Activated T-cell treated with anti-CD3 and anti-CD28 coated beads for 1 hour (primary cell): ENCODE measurements around the gene TMEM217.

Experiments used
- DNase-seq: peaks from one replicate; pipeline ENCODE4 v3.0.0-alpha.2; 2020; ENCODE audit warnings: low read depth

Gene TMEM217

GRCh38 chr6:37279366-37280134 is 21.6 kb upstream of the TMEM217 start:
- DNase-seq, result no peak

GRCh38 chr6:37277001-37277409 is 19.1 kb upstream of the TMEM217 start:
- no peak for DNase-seq

GRCh38 chr6:37275350-37275749 is 17.4 kb upstream of the TMEM217 start:
- no peak for DNase-seq

GRCh38 chr6:37273690-37274089 is 15.7 kb upstream of the TMEM217 start:
- DNase-seq, result no peak

DNA sequence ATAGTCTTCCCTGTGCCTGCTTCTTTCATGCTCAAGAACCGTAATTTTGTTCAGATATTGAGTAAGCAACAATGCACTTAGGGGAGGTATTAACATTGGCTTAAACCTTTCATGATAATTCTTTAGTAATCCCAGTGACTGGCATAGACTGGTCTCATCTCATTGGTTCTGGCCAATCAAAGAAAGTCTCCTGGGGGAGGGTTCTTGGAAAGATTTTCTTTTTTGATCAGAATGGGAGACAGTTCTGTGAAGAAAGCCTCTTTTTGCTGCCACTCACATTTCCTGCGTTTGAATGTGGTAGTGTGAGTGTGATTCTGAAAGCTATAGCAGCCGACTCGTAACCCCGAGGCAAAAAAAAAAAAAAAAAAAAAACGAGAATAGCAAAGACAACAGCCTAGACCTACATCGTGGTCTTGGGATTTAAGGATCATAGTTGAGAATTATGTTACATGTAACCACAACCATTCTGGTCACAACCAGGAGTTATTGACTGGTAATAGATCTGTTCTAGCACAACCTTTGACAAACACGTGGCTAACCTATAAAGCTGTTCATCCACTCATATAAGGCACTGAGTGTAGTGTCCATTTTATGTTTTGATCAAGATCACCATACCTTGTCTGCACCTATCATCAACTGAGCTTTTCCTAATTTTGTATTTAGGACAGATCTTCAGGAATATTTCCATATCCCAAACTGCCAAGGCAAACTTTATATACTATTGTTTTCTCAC is 15.1 kb upstream of the TMEM217 start:
- DNase-seq, result no peak

DNA sequence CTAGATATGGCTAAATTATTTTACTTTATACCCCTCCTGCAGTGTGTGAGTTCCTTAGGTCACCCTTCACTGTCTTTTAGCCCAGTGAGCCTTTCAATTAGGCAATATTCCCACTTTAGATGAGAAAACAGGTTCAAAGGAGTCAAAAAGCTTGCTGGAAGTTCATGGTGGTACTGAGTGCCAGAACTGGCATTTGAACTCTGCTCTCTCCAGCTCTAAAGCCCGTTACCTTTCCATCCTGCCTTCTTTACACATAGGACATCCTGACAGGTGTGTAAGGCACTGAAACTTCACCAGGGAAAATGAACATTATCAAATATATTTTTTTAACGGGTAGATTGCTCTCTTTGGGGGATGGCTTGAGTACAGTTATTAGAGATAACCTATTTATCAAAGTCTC is 11.2 kb upstream of the TMEM217 start:
- DNase-seq, result no peak

DNA sequence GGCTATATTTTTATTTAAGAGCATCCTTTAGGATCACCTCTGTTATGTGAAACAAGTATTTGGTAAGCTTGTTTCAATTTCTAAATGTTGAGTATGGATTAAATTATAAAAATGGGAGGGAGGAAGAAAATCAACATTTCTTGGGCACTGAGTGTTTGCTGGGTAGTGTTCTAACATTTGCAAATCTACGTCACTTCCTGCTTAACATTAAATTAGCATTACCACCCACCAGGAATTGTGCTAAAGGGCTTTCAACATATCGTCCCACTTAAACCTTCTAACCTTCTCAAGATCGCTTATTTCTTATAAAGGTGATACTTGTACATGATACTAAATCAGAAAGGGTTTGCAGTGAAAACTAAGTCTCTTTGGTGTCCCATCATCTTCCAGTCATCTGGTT is 7.9 kb upstream of the TMEM217 start:
- no peak for DNase-seq

DNA sequence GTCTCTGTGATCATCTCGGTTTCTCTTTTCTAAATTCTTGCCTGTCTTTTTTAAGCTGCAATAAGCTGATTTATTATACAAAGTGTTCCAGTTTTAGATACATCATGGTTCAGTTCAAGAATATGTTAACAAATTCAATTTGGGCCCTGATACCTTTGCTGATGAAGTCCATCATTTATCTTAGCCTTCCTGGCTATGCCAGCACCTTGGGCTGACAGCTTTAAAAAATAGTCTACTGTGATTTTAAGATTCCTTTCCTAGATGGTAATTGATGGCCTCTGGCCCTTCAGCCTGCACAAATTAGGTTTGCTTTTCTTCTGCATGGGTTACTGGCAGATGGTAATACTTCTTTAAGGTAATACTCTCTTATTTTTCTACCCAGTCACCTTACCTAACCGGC is 7.1 kb upstream of the TMEM217 start:
- no peak for DNase-seq

DNA sequence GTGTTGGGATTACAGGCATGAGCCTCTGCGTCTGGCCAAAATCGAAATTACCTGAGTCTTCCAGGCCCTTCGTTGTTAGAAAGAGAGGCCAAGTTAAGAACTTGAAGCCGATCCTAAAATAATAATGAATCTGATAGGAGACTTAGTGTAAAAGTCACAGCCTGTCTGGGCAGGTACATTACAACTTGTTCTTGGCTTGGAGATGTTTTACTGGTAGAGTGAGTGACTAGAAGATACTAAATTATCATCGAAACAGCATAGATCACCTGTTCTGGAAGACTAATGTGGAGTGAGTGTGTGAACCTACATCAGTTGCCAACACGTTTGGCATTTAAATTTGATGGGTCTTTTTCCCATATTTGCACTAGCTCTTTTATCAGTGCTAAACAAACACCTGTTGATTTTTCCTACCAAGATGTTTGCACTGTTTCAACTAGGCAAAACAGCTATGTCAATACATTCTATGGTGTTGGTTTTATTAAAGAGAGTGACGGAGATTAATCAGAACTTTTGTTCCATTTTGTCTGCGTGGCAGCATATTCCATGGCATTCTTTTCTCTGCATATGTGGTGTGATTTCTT is 4.6 kb upstream of the TMEM217 start:
- DNase-seq, result no peak

DNA sequence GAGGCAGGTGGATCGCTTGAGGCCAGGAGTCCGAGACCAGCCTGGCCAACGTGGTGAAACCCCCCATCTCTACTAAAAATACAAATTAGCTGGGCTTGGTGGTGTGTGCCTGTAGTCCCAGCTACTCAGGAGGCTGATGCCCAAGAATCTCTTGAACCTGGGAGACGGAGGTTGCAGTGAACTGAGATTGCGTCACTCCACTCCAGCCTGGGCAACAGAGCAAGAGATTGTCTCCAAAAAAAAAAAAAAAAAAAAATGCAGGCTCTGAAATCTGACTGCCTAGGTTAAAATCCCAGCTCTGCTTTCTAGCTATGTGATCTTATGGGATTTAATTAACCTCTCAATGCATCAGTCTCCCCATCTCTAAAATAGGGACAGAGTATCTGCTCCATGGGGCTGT is 3.3 kb upstream of the TMEM217 start:
- DNase-seq, result no peak

DNA sequence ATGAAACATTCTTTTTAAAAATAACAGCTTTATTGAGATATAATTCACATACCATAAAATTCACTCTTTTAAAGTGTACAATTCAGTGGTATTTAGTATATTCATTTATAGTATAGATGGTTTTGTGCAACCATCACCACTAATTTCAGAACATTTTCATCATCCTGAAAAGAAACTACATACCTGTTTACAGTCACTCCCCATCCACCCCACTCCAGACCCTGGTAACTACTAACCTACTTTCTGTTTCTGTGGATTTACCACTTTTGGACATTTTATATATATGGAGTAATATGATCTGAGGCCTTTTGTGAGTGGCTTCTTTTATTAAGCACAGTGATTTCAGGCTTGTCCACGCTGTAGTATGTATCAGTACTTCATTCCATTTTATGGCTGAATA is 2.5 kb upstream of the TMEM217 start:
- DNase-seq, result no peak

GRCh38 chr6:37260040-37260439 is 2.1 kb upstream of the TMEM217 start:
- DNase-seq, result no peak

DNA sequence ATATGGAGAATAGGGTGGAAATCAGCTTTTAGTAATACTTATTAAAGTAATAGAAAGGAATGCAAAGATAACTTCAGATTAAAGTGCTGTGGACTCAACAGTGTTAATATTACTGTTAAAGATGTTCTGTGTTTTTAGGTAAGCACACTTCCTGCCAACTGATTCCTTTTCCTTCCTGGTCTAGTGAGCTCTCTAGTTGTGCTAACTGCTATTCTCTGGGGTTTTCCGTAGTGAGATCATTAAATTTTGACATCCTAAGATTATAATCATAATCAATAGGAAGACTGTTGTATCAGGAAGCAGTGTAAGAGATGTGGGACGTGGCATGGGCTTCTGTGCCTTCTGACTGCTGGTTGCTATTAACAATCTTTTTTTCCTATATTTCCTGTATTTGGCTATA is 1.2 kb upstream of the TMEM217 start:
- no peak for DNase-seq

GRCh38 chr6:37258405-37259105 is 611 bp upstream of the TMEM217 start:
- DNase-seq, result no peak

- no peak for DNase-seq
Measured at GRCh38 chr6:37257320-37257633, 667 bp downstream of the TMEM217 start.

DNA sequence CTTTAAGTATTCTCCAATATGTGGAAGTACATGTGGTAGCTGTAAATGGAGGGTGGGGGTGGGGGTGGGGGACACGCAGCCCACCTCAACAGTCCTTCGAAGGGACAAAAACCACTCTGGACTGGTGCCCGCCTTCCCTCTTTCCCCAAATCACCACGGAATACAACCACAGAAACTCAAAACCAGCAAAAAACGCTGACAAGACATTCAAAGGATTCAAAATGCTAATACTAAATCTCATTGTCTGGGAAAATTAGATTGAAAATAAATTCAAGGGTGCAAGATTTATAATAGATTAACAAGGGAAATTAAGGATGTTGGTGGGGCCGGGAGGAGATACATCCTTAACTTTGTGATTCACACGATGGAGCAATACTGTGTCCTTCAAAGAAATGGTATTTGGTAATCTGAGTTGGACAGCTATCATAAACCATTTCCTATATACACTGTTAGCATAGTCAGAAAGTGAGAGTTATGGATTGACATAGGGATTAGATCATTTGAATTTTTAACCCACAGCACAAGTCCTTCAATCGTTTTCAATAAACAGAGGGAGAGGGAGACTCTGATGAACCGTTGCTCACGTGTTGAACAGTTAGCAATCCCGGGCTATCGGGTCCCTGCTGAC is 1.1 kb downstream of the TMEM217 start:
- no peak for DNase-seq

DNA sequence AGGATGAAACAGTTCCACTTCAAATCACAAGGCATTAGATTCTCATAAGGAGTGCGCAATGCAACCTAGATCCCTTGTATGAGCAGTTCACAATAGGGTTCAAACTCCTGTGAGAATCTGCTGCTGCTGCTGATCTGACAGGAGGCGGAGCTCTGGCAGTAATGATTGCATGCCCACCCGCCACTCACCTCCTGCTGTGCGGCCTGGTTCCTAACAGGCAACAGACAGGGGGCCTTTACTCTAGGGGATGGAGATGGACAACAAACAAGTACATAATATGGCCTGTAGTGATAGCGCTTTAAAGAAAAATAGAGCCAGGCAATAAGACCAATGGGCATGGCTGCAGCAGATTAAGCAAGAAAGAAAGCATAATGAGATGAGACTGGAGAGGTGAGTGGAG is 3.1 kb downstream of the TMEM217 start:
- no peak for DNase-seq

GRCh38 chr6:37253486-37254007 is 4.4 kb downstream of the TMEM217 start:
- DNase-seq, result no peak

DNA sequence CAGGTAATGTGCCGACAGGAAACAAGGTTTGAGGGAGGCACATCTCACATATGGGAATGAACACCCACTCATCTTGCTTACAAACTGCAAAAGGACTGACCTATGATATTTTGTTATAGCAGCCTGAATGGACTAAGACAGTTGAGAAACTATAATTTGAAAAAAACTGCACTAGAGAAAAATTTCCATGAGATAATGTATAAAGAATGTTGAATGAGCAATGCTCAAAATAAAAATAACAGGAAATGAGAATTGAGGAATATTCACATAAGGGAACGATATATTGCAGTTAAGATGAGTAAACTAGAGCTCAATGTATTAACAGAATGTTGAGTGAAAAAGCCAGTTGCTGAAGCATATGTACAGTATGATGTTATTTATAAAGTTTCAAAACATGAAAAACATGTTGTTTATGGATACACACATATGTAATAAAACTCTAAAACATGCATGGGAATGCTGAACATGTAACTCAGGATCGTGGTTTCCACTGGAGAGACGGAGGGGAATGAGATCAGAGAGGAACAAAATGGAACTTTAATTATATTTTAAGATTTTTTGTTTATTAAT is 6.6 kb downstream of the TMEM217 start:
- no peak for DNase-seq

DNA sequence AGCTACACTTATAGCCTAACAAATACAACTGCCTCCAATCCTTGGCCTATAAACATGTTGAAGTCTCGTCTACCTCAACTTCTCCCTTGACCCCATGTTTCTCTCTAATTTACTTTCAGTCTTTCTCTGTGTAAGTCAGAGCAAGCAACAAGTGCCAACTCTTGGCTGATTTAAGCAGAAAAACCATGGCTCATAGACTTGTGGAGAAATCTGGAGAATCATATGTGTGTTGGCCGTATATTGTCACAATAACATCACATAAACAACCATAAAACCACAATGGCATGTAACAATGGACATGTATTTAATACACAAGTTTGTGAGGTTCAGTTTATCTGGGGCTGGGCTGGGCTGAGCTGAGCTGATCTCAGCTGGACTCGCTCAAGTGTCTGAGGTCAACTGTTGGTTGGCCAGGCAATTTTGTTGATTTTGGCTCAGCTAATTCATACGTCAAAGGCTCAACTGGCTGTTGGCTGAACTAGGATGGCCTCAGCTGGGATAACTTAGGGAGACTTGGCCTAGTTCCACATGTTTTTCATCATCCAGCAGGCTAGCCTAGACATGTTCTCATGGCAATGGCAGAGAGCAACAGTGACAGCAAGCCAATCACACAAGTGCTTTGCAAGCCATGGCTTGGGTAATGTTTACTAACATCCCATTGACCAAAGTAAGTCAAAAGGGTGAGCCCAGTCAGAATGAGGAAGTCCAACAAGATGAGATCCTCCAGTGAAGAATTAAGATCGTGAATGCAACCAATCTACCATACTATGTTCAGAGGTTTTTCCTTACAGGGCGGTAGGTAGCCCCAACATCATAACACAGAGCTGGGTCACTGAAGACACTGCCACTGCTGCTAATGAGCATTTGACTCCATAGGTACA is 13.3 kb downstream of the TMEM217 start:
- DNase-seq, result no peak
